Sigmoid colon (tissue), 7 donors: ENCODE data around the gene CT45A3. TPM values are rescaled to one million over a fixed set of nuclear protein-coding genes. Genes with fewer than 3 reads are reported as not detected.
"Not testable (repeated sequence)": the region's sequence is repeated elsewhere in the genome, so short reads cannot be mapped to it uniquely, and the experiment has no call there.

Experiments
- DNase-seq: peaks from one replicate; pipeline ENCODE4 v3.0.0-alpha.2; 2019
- H3K27ac ChIP-seq, 4 donors: fragments of 200-600 bp; sonication (generic); one replicate each; pipeline ENCODE4 v1.5.1; 2016 to 2019; ENCODE audit warnings: mild to moderate bottlenecking in 1 of 4
- H3K27me3 ChIP-seq, 3 donors: fragments of 200-600 bp; sonication (generic); one replicate each; pipeline ENCODE4 v1.5.1; 2019; ENCODE audit warnings: mild to moderate bottlenecking in 1 of 3
- H3K36me3 ChIP-seq, 4 donors: fragments of 200-600 bp; sonication (generic); one replicate each; pipeline ENCODE4 v1.5.1; 2016 to 2019
- H3K4me1 ChIP-seq, 4 donors: fragments of 200-600 bp; sonication (generic); one replicate each; pipeline ENCODE4 v1.5.1; 2017 to 2019
- H3K4me3 ChIP-seq, 4 donors: fragments of 200-600 bp; sonication (generic); one replicate each; pipeline ENCODE4 v1.5.1; 2017 to 2019; ENCODE audit warnings: mild to moderate bottlenecking in 2 of 4, moderate library complexity in 1 of 4
- H3K9me3 ChIP-seq, 4 donors: fragments of 200-600 bp in 3 of 4; sonication (generic) in 3 of 4; one replicate each; pipeline versions ENCODE4 v1.5.1 to v1.6.1; 2013 to 2019
- CTCF ChIP-seq, 4 experiments: fragments of 450-650 bp in 3 of 4; fragments of 200-600 bp in 1 of 4; IDR thresholded peaks; one replicate each; pipeline ENCODE4 v1.5.1; 2016 to 2019; ENCODE audit warnings: antibody characterized with exemption in 4 of 4, mild to moderate bottlenecking in 3 of 4, moderate library complexity in 2 of 4
- EP300 ChIP-seq, 4 donors: sonication (generic); formaldehyde crosslinking; IDR thresholded peaks; one replicate each; pipeline ENCODE4 v1.6.1; 2017; ENCODE audit warnings: antibody characterized with exemption in 4 of 4
- POLR2A ChIP-seq, 2 donors: fragments of 450-650 bp; IDR thresholded peaks; one replicate each; pipeline ENCODE4 v1.6.1; 2016; ENCODE audit warnings: antibody characterized with exemption in 2 of 2, mild to moderate bottlenecking in 2 of 2, moderate library complexity in 2 of 2
- POLR2AphosphoS5 ChIP-seq, 4 donors: sonication (generic); formaldehyde crosslinking; IDR thresholded peaks; one replicate each; pipeline ENCODE4 v1.6.1; 2017; ENCODE audit warnings: antibody characterized with exemption in 4 of 4
- WGBS, 2 donors: extraction: QIAGEN DNeasy Blood & Tissue Kit; methylation state at CpG; one replicate each; pipeline ENCODE4 v1.1.7; 2013; 5-methylcytosine and 5-hydroxymethylcytosine counted together
- intact Hi-C: fragments of 100-400 bp; cut with DNase I; formaldehyde crosslinking; loops from one replicate; pipeline ENCODE4 v1.15.1; 2023
- polyA plus RNA-seq, 3 donors: library from polyadenylated mRNA; stranded (reverse); fragments of 200-250 nt; gene quantifications; one replicate each; pipeline ENCODE4 v1.2.3, GENCODE V29; 2013
- total RNA-seq, 4 donors: library from RNA; depleted of rRNA; stranded (reverse); fragments of >200 nt; gene quantifications; one replicate each; pipeline ENCODE4 v1.1.0, GENCODE V29; 2016
- donor health status: healthy with polysubstance abuse.
- donor health status: Bipolar disorder and iron deficiency.
- donor health status: healthy.

Gene CT45A3
- total RNA-seq (not detected), polyA plus RNA-seq (not detected)

- H3K4me1 ChIP-seq, DNase-seq, H3K27ac ChIP-seq, H3K4me3 ChIP-seq, intact Hi-C loops, H3K9me3 ChIP-seq, H3K36me3 ChIP-seq, H3K27me3 ChIP-seq: not testable (repeated sequence)
- WGBS, 2 donors = no CpG with 5 or more reads among the region's 17 CpGs
These were observed at the start of gene CT45A3 for GRCh38 chrX:135768091-135768490. Gene CT45A3, minus strand, starts transcription at chrX:135768191. Its CDS starts 3,747 bp downstream, at chrX:135764444.

- H3K36me3 ChIP-seq, DNase-seq, H3K4me1 ChIP-seq, H3K9me3 ChIP-seq, intact Hi-C loops, H3K27me3 ChIP-seq, H3K27ac ChIP-seq, H3K4me3 ChIP-seq: not testable (repeated sequence)
- no CpG with 5 or more reads among the region's 16 CpGs for WGBS, 2 donors
These were observed 34.7 kb upstream of the CT45A3 start, which contains the start of gene CT45A6 for GRCh38 chrX:135802687-135803086. Gene CT45A6, minus strand, starts transcription at chrX:135802787. Its CDS starts 3,794 bp downstream, at chrX:135798993.

- WGBS, 2 donors = no CpG with 5 or more reads among the region's 16 CpGs
- H3K27me3 ChIP-seq, H3K36me3 ChIP-seq, H3K9me3 ChIP-seq, H3K27ac ChIP-seq, H3K4me1 ChIP-seq, H3K4me3 ChIP-seq, intact Hi-C loops, DNase-seq: not testable (repeated sequence)
These were observed 17.4 kb upstream of the CT45A3 start, which contains the start of gene CT45A5 for GRCh38 chrX:135785403-135785802. Gene CT45A5, minus strand, starts transcription at chrX:135785503. Its CDS starts 3,774 bp downstream, at chrX:135781729.

GRCh38 chrX:135744739-135745138, 23.3 kb downstream of the CT45A3 start:
- H3K9me3 ChIP-seq, H3K27me3 ChIP-seq, intact Hi-C loops, H3K4me3 ChIP-seq, H3K4me1 ChIP-seq, H3K27ac ChIP-seq, DNase-seq, H3K36me3 ChIP-seq: not testable (repeated sequence)
- WGBS, 2 donors = 85 to 93% methylated on average over 3 to 4 of the region's 4 CpGs

- WGBS, 2 donors = 92 to 94% methylated on average over 23 of the region's 23 CpGs
- Histone ChIP-seq H3K36me3 (no peaks in the 10 kb centered on the region), H3K27ac (no peak overlapping the region), H3K27me3 (no peaks in the 10 kb centered on the region), H3K9me3 (no peaks in the 10 kb centered on the region), H3K4me3 (no peak overlapping the region), H3K4me1 (no peaks in the 10 kb centered on the region)
- no peak for TF ChIP-seq CTCF (IDR thresholded peaks at IDR 0.05)
- no peak for DNase-seq
- intact Hi-C loops = no loop called here
These were observed 26.7 kb downstream of the CT45A3 start for GRCh38 chrX:135741192-135741715.

- no peak overlapping the region for H3K4me3 ChIP-seq
- no peaks in the 10 kb centered on the region for H3K27me3 ChIP-seq
- H3K9me3 ChIP-seq = no peaks in the 10 kb centered on the region
- WGBS, 2 donors = 50 to 58% methylated on average over 18 of the region's 18 CpGs
- H3K4me1 ChIP-seq = no peaks in the 10 kb centered on the region
- H3K36me3 ChIP-seq = no peaks in the 10 kb centered on the region
- H3K27ac ChIP-seq = no peak overlapping the region
- intact Hi-C loops = no loop called here
- no peak for DNase-seq
- TF ChIP-seq CTCF (IDR thresholded peaks at IDR 0.05) (no peak), POLR2AphosphoS5 (IDR thresholded peaks at IDR 0.05) (no peak), EP300 (IDR thresholded peaks at IDR 0.05) (no peak), POLR2A (IDR thresholded peaks at IDR 0.05) (no peak)
These were observed 27.3 kb downstream of the CT45A3 start for GRCh38 chrX:135740681-135741149.

GRCh38 chrX:135737366-135738071, 30.5 kb downstream of the CT45A3 start:
- no peak for TF ChIP-seq EP300 (IDR thresholded peaks at IDR 0.05)
- no peak for TF ChIP-seq CTCF (IDR thresholded peaks at IDR 0.05)
- TF ChIP-seq POLR2AphosphoS5 (IDR thresholded peaks at IDR 0.05) = no peak
- H3K9me3 ChIP-seq = no peaks in the 10 kb centered on the region
- no peaks in the 10 kb centered on the region for H3K36me3 ChIP-seq
- DNase-seq = no peak
- no peak overlapping the region for H3K27ac ChIP-seq
- H3K4me3 ChIP-seq = no peak overlapping the region
- intact Hi-C loops = no loop called here
- H3K27me3 ChIP-seq = no peaks in the 10 kb centered on the region
- H3K4me1 ChIP-seq = no peaks in the 10 kb centered on the region
- 38 to 53% methylated on average over 4 of the region's 4 CpGs for WGBS, 2 donors

- DNase-seq, H3K27ac ChIP-seq, H3K4me3 ChIP-seq, H3K4me1 ChIP-seq, intact Hi-C loops, H3K27me3 ChIP-seq, H3K9me3 ChIP-seq, H3K36me3 ChIP-seq: not testable (repeated sequence)
- WGBS, 2 donors = 60 to 74% methylated on average over 5 of the region's 5 CpGs
These were observed 33.3 kb downstream of the CT45A3 start for GRCh38 chrX:135734666-135735065.
